ENCODE measurements around the gene ALDH1A3.

Gene ALDH1A3

DNA sequence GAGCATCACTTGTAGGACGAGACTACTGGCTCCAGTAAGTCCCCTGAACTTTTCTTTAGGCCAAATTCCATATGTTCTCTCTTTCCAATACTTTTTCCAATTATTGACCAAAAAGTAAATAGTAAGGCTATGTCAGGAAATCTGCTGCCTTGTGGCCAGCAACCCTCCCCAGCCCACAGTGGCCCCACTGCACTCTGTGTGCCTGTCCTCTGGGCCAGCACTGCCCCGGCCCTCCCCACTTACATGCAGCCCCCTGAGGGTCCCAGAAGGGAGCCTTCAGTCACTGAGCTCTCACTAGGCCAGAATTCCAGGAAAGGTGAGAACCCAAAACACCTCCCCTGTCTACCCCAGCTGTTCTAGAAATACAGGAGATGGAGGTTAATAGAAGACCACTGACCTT lies 21.3 kb upstream of the ALDH1A3 start:
- FAIRE-seq (no peak), DNase-seq (ENCODE audit: low spot score) (no peak)

DNA sequence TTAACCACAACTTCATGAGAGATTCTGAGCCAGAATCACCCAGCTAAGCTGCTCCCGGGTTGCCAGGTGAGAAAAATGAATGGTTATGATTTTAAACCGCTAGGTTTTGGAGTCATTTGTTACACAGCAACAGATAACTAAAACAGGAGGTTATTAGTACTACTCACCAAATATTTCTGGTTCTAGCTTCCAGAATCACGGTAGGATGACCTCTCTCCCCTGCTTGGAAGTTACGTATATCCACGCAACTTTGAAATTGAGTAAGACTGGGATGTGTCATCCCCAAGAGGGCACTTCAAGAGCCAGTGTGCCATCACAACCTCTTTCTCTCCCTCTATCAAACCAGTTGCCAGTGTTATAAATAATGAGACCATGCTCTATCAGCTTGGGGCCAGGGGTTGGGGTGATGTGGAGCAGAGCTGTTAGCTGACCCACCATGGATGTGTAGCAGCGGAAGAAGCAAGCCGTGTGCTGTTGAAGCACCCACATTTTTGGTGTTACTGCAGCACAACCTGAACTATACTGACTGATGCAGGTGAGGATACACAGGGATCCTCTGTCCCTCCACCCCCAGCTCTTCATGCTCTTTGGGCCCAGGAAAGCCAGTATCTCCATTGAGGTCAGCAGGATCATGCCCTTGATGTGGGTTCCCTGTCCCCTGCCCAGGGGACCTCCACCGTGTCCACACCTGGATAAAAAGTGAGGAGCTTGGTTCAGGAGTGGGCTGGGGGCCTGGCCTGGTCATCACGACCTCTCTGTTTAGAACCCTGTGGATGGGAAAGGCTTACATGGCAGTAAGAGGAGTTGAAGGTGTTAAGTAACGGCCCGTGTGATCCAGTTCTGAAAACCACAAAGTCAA lies 19.4 kb upstream of the ALDH1A3 start:
- DNase-seq (ENCODE audit: low spot score) (no peak), FAIRE-seq (no peak)

DNA sequence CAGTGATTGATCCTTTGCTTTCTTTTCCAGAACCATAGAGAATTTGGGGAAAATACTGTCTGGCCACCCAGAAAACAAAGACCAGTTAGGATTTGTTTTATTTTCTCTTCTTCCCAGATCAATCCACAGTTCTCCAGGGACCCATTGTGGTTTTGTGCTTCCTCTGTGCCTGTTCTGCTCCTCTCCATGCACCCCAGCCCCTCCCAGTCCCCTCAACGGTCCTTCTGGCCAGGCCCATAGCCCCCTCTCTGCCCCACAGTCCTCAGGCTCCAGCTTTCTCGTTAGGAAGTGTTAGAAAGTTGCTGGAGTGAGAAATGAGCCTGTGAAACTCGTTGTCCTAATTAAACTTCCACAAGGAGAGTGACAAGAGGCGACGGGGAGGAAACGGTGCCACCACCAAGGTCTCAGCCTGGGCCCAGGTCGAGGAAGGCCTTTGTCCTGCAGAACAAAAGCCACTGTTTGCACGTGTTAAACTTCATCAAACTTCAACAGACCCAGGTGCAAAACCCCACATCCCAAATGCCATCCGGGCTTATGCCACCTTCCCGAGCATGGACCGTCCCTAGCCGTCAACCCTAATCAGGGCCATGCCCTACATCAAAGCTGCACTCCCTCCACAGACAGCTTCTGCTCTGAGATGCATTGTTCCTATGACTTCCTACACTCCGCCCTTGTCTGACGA lies 18.7 kb upstream of the ALDH1A3 start:
- DNase-seq (ENCODE audit: low spot score) (no peak), FAIRE-seq (no peak)

DNA sequence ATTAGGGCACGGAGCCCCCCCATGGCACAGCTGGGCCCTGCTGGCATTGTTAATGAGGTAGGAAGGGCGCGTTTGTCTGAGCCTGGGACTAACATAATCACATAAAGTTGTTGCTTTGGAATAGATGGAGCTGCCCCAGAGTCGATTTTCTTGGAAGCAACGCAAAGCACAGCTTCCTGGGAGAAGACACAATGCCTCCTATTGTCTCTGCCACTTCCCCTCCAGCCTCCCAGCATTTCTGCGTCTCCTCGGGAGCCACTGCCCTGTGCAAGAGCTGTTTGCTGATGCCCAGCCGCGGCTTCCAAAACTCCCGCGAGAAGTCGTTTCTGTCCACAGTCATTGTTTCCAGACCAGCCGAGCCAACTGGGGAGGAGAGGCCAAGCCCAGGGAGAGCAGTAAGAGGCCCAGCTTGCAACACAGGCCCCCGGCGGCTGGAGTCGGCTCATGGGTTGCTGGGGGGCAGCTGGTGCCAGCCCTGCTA lies 18.1 kb upstream of the ALDH1A3 start:
- no peak for DNase-seq (ENCODE audit: low spot score)
- no peak for FAIRE-seq

DNA sequence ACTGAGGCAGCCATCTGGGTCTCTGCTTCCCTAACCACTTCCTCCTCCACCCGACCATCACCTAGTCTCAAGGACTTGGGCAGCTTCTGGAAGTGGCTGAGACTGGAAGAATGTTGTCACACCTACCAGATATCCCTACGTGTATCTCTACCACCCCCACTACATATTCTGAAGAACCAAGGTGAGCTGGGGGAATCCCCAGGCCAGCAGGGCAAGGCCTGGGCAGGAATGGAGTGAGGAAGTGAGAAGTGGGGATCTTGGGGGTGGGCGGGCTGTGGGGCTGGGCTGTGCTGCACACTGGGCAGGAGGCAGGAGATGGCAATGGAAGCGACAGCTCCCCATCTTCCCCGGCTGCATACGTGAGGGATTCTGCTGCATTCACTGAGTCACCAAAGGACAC lies 17.5 kb upstream of the ALDH1A3 start:
- DNase-seq (ENCODE audit: low spot score) (no peak), FAIRE-seq (no peak)

DNA sequence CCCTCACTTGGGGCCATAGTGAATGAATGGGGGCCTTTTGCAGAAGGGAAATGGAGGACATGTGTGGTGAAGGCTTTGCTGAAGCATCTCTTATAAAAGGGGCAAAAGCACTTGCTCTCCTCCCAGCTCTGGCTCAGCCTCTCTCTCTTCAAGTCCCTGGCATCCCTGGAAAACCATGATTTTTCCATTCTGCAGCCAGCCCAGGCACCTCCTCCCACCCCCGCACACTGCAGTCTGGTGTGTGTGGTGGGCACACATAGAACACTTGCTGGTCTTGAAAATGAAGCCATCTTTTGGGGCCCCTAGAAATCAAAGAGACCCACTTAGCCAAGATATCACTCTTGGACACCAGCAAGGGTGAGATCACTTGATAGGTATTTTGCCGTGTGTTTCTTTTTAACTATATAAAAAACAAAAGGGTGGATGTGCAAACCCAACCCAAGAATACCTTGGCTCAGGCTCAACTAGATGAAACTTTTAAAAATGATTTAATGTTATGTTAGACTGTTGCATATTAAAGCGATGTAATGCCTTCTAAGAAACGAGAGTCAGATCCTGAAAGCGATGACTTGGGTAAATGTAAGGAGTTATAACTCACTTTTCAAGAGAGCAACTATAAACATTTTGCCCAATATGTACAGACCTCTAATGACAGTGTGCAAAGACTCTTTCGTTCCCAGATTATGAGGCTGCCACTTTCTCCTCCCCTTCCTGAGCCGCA lies 16.4 kb upstream of the ALDH1A3 start:
- FAIRE-seq (no peak), DNase-seq (ENCODE audit: low spot score) (no peak)

DNA sequence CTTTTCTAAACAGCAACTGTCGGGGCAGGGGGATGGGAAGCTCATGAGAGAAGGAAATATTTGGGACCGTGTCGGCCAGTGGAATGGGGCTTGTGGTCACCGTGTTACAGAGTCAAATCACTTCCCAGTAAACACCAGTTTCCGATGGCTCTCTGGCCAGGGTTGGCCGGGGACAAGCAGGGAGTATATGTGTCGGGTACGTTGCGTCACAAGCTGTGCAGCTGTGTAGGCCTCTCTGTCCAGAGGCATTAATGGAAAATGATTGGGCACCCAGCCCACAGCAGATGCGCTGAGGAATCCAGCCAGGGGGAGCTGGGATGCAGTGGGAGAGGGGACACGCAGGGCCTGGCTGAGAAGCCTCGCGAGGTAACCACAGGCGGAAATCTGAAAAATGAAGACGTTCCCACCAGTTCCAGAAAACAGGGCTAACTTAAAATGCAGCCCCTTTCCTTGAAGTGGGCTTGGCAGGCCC lies 15.8 kb upstream of the ALDH1A3 start:
- FAIRE-seq (no peak), DNase-seq (ENCODE audit: low spot score) (no peak)

DNA sequence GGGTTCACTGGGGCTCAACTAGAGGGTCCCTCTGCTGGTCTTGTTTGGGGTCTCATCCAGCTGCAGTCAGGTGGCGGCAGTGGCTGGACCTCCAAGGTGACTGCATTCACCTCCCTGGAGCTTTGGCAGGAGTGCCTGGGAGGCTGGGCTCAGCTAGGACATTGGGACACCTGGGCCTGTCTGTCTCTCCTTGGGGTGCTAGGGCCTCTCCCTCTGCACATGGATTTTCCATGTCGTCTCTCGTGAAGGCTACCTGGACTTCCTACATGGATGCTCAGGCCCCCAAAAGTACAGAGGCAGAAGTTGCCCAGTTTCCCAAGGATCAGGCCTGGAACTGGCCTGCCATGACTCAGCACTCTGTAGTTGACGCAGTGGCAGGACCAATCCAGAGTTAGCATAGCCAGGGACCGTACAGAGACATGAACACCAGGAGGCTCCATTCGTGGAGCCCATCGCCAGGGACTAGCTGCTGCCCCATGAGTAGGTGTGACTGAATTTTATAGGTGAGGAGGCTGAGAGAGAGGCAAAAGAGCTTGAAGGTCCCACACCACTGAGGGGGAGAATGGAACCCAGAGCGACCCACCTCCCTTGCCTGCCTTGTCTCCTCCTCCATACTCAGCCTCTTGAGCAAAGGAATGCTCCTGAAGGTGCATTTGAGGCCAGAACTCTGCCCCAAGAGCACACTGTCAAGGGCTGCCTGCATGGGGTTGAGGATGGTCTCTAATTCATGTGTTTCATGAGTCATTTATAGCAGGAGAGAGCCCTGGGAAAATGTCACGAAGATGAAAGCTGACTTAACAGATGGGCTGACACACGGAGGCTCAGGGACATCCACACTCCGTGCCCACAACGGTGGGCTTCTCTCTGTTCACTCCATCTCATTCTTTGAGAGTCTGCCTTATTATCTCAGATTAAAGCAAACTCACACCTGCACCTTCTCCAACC lies 13.0 kb upstream of the ALDH1A3 start:
- DNase-seq (ENCODE audit: low spot score) (no peak), FAIRE-seq (no peak)

DNA sequence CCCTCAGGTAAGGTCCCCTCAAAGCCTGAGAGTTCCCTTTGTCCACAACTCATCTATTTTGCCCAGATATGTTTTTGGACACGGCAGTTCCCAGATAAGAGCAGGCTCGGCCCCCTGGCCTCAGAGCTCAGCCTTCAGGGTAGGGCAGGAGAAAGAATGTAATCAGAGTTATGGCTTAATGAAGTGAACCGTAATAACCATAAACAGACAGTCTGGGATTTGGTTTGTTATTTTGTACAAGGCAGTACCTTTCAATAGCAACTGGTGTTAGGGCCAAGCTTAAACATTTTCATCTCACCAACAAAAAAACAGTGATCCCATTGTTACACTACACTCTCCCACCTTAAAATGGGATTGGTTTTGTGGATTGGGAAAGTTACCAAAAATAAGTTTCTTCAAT lies 12.2 kb upstream of the ALDH1A3 start:
- FAIRE-seq (no peak), DNase-seq (ENCODE audit: low spot score) (no peak)

DNA sequence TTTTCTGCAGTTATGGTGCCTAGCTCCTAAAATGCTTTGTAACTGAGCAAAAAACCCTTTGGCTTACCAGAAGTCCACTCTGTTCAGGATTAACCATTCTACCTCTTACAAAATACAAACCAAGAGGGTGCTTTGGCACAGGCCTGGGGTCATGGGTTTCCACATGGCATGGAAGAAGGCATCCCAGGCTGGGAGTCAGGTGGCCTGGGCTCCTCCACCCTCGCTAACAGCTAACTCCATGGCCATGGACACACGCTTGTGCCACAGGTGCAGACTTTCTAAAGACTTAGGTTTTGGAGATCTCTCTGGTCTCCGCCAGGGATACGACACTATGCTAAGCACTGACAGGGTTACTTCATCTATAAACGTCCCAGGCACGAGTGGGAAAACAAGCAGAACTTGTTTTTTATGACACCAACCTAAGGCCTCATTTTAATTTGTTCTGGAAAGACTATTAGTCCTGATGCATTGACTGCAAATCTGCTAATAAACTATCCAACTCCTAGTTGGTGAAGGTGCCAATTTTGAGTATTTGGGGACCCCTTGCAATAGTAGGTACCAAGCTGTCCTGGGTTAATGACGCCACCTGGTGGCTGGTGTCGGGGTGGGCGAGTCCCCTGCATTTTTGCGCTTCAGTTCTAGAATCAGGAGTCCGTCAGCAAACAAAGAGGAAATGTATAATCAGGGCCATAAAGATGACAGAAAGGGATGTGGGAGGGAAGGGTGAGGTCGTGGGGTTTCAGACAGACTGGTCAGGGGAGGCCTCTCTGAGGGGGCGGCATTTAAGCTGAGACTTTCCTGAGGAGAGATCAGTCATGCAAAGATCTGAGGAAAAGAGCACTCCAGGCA lies 10.3 kb upstream of the ALDH1A3 start:
- DNase-seq (ENCODE audit: low spot score) (no peak), FAIRE-seq (no peak)

DNA sequence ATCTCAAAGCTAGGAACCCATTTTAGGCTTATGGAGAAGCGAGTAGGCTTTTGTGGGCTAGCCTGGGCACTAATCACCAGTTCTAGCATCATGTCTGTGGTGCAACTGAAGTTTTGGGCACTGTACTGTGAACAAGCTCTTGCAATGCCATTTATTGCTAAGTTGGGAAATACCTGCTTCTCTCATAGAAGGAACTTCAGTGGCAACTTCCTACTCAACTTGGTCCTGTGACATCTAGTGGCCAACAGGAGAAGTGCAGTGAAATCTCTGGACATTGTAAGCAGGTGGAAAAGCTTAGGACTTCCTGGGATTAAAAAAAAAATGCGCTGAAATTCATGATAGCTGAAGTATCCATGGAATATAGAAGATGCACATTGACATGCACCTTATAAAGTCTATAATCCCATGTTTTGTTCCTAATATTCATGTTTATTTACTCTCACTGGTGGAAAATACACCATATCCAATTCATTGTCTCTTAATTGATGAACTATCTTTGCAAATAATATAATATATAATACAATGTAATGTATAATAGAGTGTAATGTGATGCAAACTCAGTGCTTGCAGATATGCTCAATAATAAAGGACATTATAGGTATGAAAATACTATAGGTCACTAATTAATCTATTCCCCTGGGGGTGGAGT lies 6.5 kb upstream of the ALDH1A3 start:
- FAIRE-seq (peak; percentile 69), DNase-seq (ENCODE audit: low spot score) (peak; percentile 54)

DNA sequence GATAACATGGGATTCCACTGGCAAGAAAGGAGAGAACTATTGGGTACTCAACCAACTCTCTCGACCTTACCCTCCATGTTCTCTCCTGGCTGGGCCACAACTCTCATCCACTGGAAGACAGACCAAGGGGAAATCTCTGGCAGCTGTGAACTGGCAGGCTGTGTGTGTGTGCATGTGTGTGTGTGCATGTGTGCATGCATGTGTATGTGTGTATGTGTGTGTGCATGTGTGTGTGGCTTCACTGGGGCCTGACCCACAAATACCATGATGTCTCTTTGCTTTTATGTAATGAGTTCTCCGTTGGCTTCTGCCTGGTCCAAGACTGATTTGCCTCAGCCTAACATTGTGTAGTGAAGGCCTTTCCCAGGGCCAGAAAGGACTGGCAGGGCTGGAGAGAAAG lies 4.1 kb upstream of the ALDH1A3 start:
- DNase-seq (ENCODE audit: low spot score) (no peak), FAIRE-seq (no peak)

DNA sequence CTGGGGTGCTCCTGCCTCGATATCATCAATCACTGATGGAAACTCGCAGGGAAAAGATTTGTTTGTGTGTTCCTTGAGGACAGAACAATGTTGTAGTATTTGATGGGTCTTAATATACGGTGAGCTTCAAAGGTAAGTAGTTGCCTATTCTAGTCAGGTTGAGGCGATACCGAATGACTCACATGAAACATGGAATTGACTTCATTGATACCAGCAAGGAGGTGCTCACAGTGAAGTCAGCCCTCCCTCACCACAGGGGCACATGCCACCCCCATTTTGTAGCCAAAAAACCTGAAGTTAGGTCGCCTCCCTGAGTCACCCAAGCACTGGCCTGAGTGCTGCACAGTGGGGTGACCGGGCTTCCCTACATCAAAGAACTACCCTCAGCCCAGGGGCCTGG lies 3.7 kb upstream of the ALDH1A3 start:
- no peak for DNase-seq (ENCODE audit: low spot score)
- no peak for FAIRE-seq

DNA sequence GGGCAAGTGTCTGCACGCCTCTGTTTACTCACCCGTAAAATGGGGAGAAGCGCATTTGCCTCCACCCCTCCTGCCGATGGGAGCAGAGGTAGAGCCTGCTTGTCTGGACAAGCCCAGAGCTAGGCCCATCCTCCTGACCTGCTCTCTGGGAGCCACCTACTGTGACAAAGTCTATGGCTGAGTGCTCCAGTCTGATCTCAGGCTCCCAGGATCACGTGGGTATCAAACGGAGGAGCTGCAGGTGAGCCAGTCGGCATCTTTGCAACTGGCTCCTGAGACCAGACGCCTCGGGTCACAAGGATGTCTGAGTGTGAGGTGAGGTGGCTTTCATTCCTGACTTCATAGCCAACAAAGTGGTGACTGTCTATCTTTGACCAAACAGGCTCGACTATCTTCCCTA lies 2.1 kb upstream of the ALDH1A3 start:
- FAIRE-seq (no peak), DNase-seq (ENCODE audit: low spot score) (no peak)

DNA sequence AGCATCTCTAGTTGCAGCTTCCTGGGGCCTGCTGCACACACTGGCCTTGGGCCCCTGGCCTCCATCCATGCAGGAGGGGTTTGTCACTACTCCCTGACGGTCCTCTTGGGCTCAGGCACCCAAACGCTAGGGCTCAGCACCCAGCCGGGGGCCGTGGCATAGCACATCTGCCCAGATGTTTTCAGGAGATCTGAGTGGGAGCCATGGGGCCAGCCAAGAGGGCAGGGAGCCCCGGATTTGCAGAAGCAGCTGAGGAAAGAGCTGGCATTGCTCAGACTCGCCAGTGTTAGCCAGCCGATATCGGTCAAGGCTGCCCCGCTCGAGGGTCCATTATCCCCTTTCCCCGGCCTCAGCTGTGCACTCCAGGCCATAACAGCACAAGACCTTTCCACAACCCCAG lies 1.5 kb upstream of the ALDH1A3 start:
- DNase-seq (ENCODE audit: low spot score) (no peak), FAIRE-seq (no peak)

DNA sequence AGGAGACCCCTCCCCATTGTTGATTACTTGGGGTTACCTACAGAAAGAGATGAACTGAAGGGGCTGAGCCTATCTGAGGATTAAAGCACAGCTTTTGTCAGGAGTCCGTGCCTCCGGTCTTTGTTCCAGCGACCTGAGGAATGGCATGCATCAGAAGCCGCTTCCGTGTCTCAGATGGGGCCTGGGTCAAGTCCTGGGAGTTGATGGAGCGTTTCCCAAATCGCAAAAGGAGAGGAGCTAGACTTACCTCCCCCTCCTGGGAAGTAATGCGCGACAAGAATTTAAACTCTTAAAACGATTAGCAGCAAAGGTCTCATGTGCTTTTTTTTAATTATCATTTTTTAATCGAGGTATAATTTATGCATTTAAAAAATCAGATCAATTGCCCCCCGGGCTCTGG lies 983 bp upstream of the ALDH1A3 start:
- DNase-seq (ENCODE audit: low spot score) (no peak), FAIRE-seq (no peak)

DNA sequence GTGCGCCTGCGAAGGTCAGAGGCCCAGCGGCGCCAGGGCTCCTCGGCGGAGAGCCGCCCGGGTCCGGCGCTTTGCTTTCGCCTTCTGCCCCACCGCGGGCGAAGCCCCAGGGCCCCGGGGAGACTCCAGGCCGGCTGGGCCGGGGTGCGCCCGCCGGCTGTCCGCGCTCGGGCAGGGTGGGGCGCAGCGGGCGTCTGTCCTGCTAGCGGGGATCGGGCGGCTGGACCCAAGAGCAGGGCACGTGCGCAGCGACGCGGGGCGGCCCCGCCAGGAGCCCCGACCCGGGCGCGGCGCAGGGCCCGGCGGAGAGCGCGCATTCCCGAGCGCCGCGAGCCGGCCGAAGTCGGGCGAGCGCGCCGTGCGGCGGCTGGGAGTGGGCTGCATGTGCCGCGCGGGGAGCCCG lies 569 bp upstream of the ALDH1A3 start:
- no peak for FAIRE-seq
- DNase-seq (ENCODE audit: low spot score), result no peak

DNA sequence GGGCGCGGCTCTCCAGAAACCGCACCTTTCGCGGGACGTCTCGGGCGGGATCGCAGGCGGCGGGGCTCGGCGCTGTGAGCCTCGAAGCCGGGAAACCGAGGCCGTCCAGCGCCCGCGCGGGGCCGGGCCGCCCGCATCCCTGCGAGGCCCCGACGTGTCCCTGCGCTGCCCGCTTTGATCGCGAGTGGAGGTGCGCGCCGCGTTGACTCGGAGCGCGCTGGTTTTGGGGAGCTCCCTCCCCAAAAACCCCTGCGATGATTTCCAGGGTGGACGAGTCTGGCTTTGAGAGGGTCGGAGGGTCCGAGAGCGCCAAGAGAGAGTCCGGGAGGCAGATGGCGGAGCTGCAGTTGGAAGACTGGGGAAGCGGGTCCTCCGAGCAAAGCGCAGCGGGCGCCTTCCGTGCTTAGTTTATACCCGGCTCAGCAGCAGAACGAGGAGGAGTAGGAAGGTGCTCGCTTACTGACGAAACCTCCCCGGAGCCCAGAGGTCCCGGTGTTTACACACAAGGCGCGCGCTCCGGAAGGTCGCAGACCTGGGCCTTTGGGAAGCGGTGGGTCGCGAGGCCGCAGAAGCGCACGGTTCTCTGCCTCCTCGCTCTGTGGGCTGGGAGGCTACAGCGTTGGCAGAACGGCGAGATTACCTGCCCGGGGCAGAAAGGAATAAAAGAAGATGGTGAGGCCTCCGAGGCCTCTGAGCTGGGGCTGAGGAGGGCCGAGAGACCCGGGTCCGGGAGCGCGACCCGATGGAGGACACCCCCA lies 687 bp downstream of the ALDH1A3 start:
- no peak for DNase-seq (ENCODE audit: low spot score)
- FAIRE-seq, result no peak

DNA sequence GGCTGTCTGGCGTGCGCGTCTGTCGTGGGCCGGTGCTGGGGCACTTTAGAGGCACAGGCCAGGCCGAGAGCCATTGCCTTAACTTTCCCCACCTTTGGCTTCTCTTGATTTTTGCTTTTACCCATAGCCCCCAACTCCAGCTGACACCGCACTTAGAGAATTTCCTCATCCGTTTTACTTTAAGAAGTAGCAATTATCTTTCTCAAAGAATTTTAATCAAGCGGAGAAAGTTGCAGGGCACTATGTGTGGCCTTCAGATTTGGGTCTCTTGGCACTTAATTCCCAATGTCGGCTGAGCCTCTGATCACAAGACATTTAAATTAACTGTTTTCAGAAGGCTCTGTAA lies 1.2 kb downstream of the ALDH1A3 start:
- no peak for DNase-seq (ENCODE audit: low spot score)
- FAIRE-seq, result no peak

All from RCC 7860 (cell line).